CD14-positive monocyte (primary cell): ENCODE results near the gene LHX6. TPM values are rescaled to one million over a fixed set of nuclear protein-coding genes. Genes with fewer than 3 reads are reported as not detected.

ENCODE experiments used
- DNase-seq, 3 donors: peaks; one replicate each; pipeline ENCODE4 v3.0.0-alpha.2; 2011 to 2022
- H2AFZ ChIP-seq: 2 replicates; pipeline ENCODE4 v1.6.0; 2012; ENCODE audit warnings: mild to moderate bottlenecking, low read depth, low read length, inconsistent platforms; ENCODE audit not compliant: insufficient read depth, poor library complexity, severe bottlenecking
- H3K27ac ChIP-seq, 2 donors: 1 replicate in 1 of 2; 2 replicates in 1 of 2; pipeline ENCODE4 v1.5.1; 2012 to 2013; ENCODE audit warnings: low read length in 2 of 2, control low read depth in 1 of 2, inconsistent platforms in 1 of 2, low read depth in 1 of 2, mild to moderate bottlenecking in 1 of 2
- H3K27me3 ChIP-seq, 2 donors: one replicate each; pipeline versions ENCODE4 v1.6.0 to v1.6.1; 2011 to 2013; ENCODE audit warnings: low read length in 2 of 2; ENCODE audit not compliant: control insufficient read depth in 2 of 2, insufficient read depth in 2 of 2
- H3K36me3 ChIP-seq, 2 donors: replicated peaks in 1 of 2; 1 replicate in 1 of 2; 2 replicates in 1 of 2; pipeline versions ENCODE4 v1.5.1 to v1.6.1; 2012 to 2013; ENCODE audit warnings: low read length in 2 of 2, control low read depth in 1 of 2, inconsistent platforms in 1 of 2, mild to moderate bottlenecking in 1 of 2; ENCODE audit not compliant: insufficient read depth in 2 of 2, control insufficient read depth in 1 of 2
- H3K4me1 ChIP-seq, 2 donors: 1 replicate in 1 of 2; 2 replicates in 1 of 2; pipeline versions ENCODE4 v1.5.1 to v1.6.1; 2012 to 2013; ENCODE audit warnings: low read length in 2 of 2, control low read depth in 1 of 2, inconsistent platforms in 1 of 2, mild to moderate bottlenecking in 1 of 2, moderate library complexity in 1 of 2; ENCODE audit not compliant: insufficient read depth in 2 of 2, control insufficient read depth in 1 of 2
- H3K4me2 ChIP-seq: replicated peaks from 2 replicates; pipeline ENCODE3; 2012; ENCODE audit warnings: low read length, moderate library complexity, mild to moderate bottlenecking; ENCODE audit not compliant: poor library complexity, severe bottlenecking; ENCODE audit errors: extremely low read depth
- H3K4me3 ChIP-seq, 3 experiments: fragments of 200-600 bp in 1 of 3; sonication (generic) in 1 of 3; replicated peaks in 1 of 3; 1 replicate in 2 of 3; 2 replicates in 1 of 3; pipeline ENCODE4 v1.5.1; 2011 to 2013; ENCODE audit warnings: low read length in 3 of 3, mild to moderate bottlenecking in 3 of 3, control low read depth in 2 of 3, low read depth in 2 of 3, inconsistent platforms in 1 of 3, moderate library complexity in 1 of 3
- H3K79me2 ChIP-seq: 2 replicates; pipeline ENCODE4 v1.6.0; 2012; ENCODE audit warnings: mild to moderate bottlenecking, control low read depth, inconsistent platforms, low read length, moderate library complexity; ENCODE audit not compliant: insufficient read depth
- H3K9ac ChIP-seq: 2 replicates; pipeline ENCODE4 v1.6.0; 2017; ENCODE audit warnings: low read length, mild to moderate bottlenecking; ENCODE audit not compliant: insufficient read depth, poor library complexity, severe bottlenecking
- H3K9me3 ChIP-seq, 2 donors: replicated peaks in 1 of 2; 1 replicate in 1 of 2; 2 replicates in 1 of 2; pipeline versions ENCODE4 v1.5.1 to v1.6.1; 2012 to 2013; ENCODE audit warnings: low read length in 2 of 2, control low read depth in 1 of 2; ENCODE audit not compliant: control insufficient read depth in 1 of 2, insufficient read depth in 1 of 2
- H4K20me1 ChIP-seq: 2 replicates; pipeline ENCODE4 v1.6.0; 2012; ENCODE audit warnings: mild to moderate bottlenecking, low read length, control low read depth, moderate library complexity; ENCODE audit not compliant: insufficient read depth
- H3K27ac Mint-ChIP-seq, 7 donors: one replicate each; pipeline ENCODE4 v1.8.0; 2020; ENCODE audit warnings: mild to moderate bottlenecking in 7 of 7, mixed read lengths in 7 of 7, moderate library complexity in 6 of 7, inconsistent platforms in 2 of 7
- H3K27me3 Mint-ChIP-seq, 3 donors: one replicate each; pipeline ENCODE4 v1.8.0; 2021 to 2022; ENCODE audit warnings: low read depth in 3 of 3, mild to moderate bottlenecking in 3 of 3, mixed read lengths in 3 of 3, moderate library complexity in 3 of 3, inconsistent platforms in 1 of 3
- H3K36me3 Mint-ChIP-seq, 2 donors: one replicate each; pipeline ENCODE4 v1.8.0; 2020; ENCODE audit warnings: mixed read lengths in 2 of 2, inconsistent platforms in 1 of 2, mild to moderate bottlenecking in 1 of 2
- H3K4me1 Mint-ChIP-seq: one replicate; pipeline ENCODE4 v1.8.0; 2020; ENCODE audit warnings: mild to moderate bottlenecking, mixed read lengths
- H3K4me3 Mint-ChIP-seq, 2 donors: one replicate each; pipeline ENCODE4 v1.8.0; 2020; ENCODE audit warnings: mild to moderate bottlenecking in 2 of 2, mixed read lengths in 2 of 2, moderate library complexity in 1 of 2
- H3K9me3 Mint-ChIP-seq, 7 donors: one replicate each; pipeline ENCODE4 v1.8.0; 2020 to 2022; ENCODE audit warnings: mixed read lengths in 7 of 7, mild to moderate bottlenecking in 6 of 7, moderate library complexity in 6 of 7, inconsistent platforms in 2 of 7
- WGBS: methylation state at CpG from one replicate; pipeline ENCODE4 v1.1.5; 2013; ENCODE audit warnings: missing lambda C conversion rate; ENCODE audit not compliant: insufficient coverage; 5-methylcytosine and 5-hydroxymethylcytosine counted together
- intact Hi-C, 2 donors: fragments of 100-400 bp; cut with micrococcal nuclease; formaldehyde crosslinking; loops; one replicate each; pipeline versions ENCODE4 v1.15.0 to v1.15.1; 2023
- polyA plus RNA-seq, 3 donors: library from polyadenylated mRNA; depleted of rRNA in 1 of 3; unstranded in 2 of 3; stranded (reverse) in 1 of 3; fragments of 300-500 nt in 2 of 3; fragments of >200 nt in 1 of 3; fragmentation: Illumina TruSeq in 2 of 3; gene quantifications; 1 replicate in 2 of 3; 2 replicates in 1 of 3; pipeline ENCODE4 v1.2.3, GENCODE V29; 2012 to 2021
- TF ChIP-seq, protein P1 (sequence below): fragments of 200-600 bp; IDR thresholded peaks from one replicate; pipeline ENCODE4 v1.8.0; 2022; ENCODE audit warnings: antibody characterized with exemption, mild to moderate bottlenecking

Gene LHX6
- polyA plus RNA-seq, 3 donors = not detected

DNA sequence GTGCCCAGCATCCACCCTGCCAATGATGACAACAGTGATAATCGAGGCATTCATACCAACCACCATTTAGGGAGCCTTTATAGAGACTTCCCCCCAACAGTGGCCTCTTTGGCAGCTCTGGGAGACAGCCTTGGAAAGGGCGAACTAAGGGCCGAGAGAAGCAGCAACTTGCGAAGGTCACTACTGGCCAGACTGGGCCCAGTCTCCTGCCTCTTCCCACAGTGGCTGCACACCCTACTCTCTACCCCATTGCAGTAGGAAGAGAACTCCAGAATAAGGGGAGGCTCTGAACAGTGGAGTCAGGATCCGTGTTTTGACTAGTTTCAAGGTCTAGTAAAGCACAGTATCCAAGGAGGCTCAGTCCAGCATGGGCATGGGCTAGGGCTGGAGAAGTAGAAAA, 5.3 kb downstream of the LHX6 start:
- H4K20me1 ChIP-seq = no peaks in the 10 kb centered on the region
- H3K36me3 ChIP-seq = no peaks in the 10 kb centered on the region
- intact Hi-C loops = no loop called here
- H3K9me3 Mint-ChIP-seq = peaks cover 3 to 25% (median 16%) of the 10 kb centered on the region in 7 donors
- peaks cover 68 to 88% (median 77%) of the 10 kb centered on the region in 3 donors for H3K27me3 Mint-ChIP-seq
- H3K9ac ChIP-seq = no peak overlapping the region
- no peak for DNase-seq
- H3K4me3 Mint-ChIP-seq = peak overlapping the region; percentile 62 to 83
- no peak overlapping the region for H3K4me2 ChIP-seq
- H3K9me3 ChIP-seq = peaks cover 0 to 31% of the 10 kb centered on the region in 2 donors
- peak overlapping the region in 1 of 7 donors; percentile 26 for H3K27ac Mint-ChIP-seq
- peaks cover 0 to 5% of the 10 kb centered on the region in 2 donors for H3K36me3 Mint-ChIP-seq
- TF ChIP-seq, protein P1, sequence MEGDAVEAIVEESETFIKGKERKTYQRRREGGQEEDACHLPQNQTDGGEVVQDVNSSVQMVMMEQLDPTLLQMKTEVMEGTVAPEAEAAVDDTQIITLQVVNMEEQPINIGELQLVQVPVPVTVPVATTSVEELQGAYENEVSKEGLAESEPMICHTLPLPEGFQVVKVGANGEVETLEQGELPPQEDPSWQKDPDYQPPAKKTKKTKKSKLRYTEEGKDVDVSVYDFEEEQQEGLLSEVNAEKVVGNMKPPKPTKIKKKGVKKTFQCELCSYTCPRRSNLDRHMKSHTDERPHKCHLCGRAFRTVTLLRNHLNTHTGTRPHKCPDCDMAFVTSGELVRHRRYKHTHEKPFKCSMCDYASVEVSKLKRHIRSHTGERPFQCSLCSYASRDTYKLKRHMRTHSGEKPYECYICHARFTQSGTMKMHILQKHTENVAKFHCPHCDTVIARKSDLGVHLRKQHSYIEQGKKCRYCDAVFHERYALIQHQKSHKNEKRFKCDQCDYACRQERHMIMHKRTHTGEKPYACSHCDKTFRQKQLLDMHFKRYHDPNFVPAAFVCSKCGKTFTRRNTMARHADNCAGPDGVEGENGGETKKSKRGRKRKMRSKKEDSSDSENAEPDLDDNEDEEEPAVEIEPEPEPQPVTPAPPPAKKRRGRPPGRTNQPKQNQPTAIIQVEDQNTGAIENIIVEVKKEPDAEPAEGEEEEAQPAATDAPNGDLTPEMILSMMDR = no peak
- peaks cover 13 to 16% of the 10 kb centered on the region in 2 donors for H3K4me1 ChIP-seq
- no peak overlapping the region for H3K27ac ChIP-seq
- no peaks in the 10 kb centered on the region for H3K79me2 ChIP-seq
- WGBS = 100% methylated on average over 4 of the region's 5 CpGs
- no peak overlapping the region for H2AFZ ChIP-seq
- no peak overlapping the region for H3K4me3 ChIP-seq
- peaks cover 40% of the 10 kb centered on the region for H3K4me1 Mint-ChIP-seq
- peaks cover 37 to 68% of the 10 kb centered on the region in 2 donors for H3K27me3 ChIP-seq

DNA sequence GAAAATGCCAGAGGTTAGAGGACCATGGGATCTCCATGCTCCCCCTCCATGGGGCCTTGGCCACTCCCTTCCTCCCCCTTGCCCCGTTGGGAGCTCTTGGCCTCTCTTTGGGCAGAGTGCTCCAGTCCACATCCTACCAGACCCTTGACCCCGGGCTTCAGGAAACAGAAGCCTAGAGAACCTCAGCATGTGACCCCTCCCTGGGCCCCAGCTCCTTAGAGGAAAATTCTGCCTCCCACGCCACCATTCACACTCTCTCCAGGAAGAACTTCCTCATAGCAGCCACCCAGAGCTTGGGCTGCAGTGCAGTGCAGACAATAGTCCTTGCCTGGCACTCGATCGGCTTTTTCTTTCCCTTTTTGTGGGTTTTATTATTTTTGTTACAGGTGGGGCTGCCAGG, 6.0 kb downstream of the LHX6 start:
- peaks cover 68 to 89% (median 78%) of the 10 kb centered on the region in 3 donors for H3K27me3 Mint-ChIP-seq
- no peak overlapping the region for H2AFZ ChIP-seq
- no peak for DNase-seq
- H3K4me1 ChIP-seq = peaks cover 11 to 13% of the 10 kb centered on the region in 2 donors
- H3K9ac ChIP-seq = no peak overlapping the region
- no peaks in the 10 kb centered on the region for H3K36me3 ChIP-seq
- H3K9me3 ChIP-seq = peaks cover 0 to 36% of the 10 kb centered on the region in 2 donors
- H3K27me3 ChIP-seq = peaks cover 43 to 71% of the 10 kb centered on the region in 2 donors
- H3K36me3 Mint-ChIP-seq = peaks cover 0 to 7% of the 10 kb centered on the region in 2 donors
- no peak overlapping the region for H3K27ac ChIP-seq
- H4K20me1 ChIP-seq = no peaks in the 10 kb centered on the region
- no peak overlapping the region for H3K4me2 ChIP-seq
- WGBS = 12% methylated on average over 3 of the region's 5 CpGs
- TF ChIP-seq, protein P1 = no peak
- H3K27ac Mint-ChIP-seq = no peak overlapping the region
- peaks cover 3 to 24% (median 16%) of the 10 kb centered on the region in 7 donors for H3K9me3 Mint-ChIP-seq
- intact Hi-C loops = no loop called here
- H3K4me3 Mint-ChIP-seq = peak overlapping the region; percentile 62 to 83
- H3K4me3 ChIP-seq = no peak overlapping the region
- H3K79me2 ChIP-seq = no peaks in the 10 kb centered on the region
- peaks cover 41% of the 10 kb centered on the region for H3K4me1 Mint-ChIP-seq
